OCI-LY1 (cell line): Measurements from ENCODE around the gene ADAMTS14.

ENCODE experiments used
- CTCF ChIP-seq: fragments of 200-600 bp; sonication (generic), shearing (Covaris generic); IDR thresholded peaks from 2 replicates; pipeline ENCODE4 v1.5.1; 2017; ENCODE audit warnings: mild to moderate bottlenecking, antibody characterized with exemption, low read length, moderate library complexity, mixed read lengths
- EZH2 ChIP-seq: fragments of 200-600 bp; sonication (generic), shearing (Covaris generic); IDR thresholded peaks from 2 replicates; pipeline ENCODE4 v1.8.0; 2017; ENCODE audit warnings: borderline replicate concordance, mixed run types, mild to moderate bottlenecking, antibody characterized with exemption, low read length, moderate library complexity, mixed read lengths

- TF ChIP-seq CTCF (no peak), EZH2 (no peak)
Observed at GRCh38 chr10:70677016-70677415, 4.7 kb downstream of the ADAMTS14 start.
